ENCODE data around the gene EIF2B5.
"Not testable (repeated sequence)": the region's sequence is repeated elsewhere in the genome, so short reads cannot be mapped to it uniquely, and the experiment has no call there.

The EIF2B5 gene

GRCh38 chr3:184148076-184148475 lies 12.9 kb downstream of the EIF2B5 start:
- DNase-seq, result no peak

DNA sequence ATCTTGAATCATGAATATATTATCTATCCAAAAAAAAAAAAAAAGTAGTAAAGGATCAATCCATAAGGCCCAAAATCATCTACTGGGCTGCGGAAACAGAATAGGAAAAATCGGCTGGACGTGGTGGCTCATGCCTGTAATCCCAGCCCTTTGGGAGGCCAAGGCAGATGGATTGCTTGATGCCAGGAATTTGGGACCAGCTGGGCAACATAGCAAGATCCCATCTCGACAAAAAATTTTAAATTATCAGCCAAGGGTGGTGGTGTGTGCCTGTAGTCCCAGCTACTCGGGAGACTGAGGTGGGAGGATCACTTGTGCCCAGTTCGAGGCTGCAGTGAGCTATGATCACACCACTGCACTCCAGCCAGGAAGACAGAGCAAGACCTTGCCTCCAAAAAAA lies 14.0 kb downstream of the EIF2B5 start:
- no peak for DNase-seq

GRCh38 chr3:184149770-184150169 lies 14.6 kb downstream of the EIF2B5 start:
- not testable (repeated sequence) for DNase-seq

GRCh38 chr3:184154885-184155643 lies 19.9 kb downstream of the EIF2B5 start, which contains the start of gene DVL3:
TSS of gene DVL3 (plus strand) at chr3:184155377. CDS start at chr3:184155636, 259 bp downstream.
- peak; percentile 75 for DNase-seq

- DNase-seq, result peak; percentile 57
These were observed 20.7 kb downstream of the EIF2B5 start for GRCh38 chr3:184155644-184156521.

- DNase-seq, result peak; percentile 67
These were observed 21.4 kb downstream of the EIF2B5 start for GRCh38 chr3:184156522-184156955.

- DNase-seq, result no peak
These were observed 22.0 kb downstream of the EIF2B5 start for GRCh38 chr3:184157206-184157605.

GRCh38 chr3:184158404-184158803 lies 23.2 kb downstream of the EIF2B5 start:
- DNase-seq, result no peak

DNA sequence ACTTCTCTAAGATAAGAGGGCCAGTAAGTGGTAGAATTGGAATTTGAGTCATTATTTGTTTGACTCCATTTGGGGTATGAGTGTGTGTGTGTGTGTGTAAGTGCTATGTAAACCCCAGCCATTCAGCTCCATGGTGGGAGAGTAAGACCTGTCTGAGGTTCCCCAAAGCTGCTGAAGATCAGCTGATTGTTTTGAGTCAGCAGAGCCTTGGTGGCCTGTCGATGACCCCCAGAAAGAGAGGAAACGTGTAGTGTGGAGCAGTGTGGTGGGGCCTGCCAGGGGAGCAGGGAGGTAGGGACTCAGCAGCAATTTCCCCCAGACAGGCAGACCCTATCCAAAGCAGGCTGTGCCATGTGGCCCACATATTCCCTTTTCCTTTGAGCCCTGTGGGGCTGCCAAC lies 25.3 kb downstream of the EIF2B5 start:
- no peak for DNase-seq

DNA sequence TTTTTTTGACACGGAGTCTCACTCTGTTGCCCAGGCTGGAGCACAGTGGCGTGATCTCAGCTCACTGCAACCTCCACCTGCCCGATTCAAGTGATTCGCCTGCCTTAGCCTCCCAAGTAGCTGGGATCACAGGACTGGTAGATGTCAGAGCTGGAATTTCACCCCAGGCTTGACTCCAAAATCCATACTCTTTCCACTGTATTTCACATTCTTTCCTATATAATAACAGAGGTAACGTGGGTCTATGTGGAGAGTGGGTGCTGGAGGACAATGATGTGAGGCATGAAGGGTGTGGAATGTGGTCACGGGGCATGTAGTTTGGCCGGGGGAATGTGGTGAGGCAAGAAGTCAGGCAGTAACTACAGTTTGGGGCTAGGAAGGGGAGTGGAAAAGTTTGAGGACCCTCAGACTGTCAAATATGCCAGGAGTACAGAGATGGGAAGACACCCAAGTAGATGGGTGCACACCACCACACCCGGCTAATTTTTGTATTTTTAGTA lies 27.5 kb downstream of the EIF2B5 start:
- not testable (repeated sequence) for DNase-seq

GRCh38 chr3:184164648-184165330 lies 29.6 kb downstream of the EIF2B5 start:
- DNase-seq, result no peak

- DNase-seq, result no peak
These were observed 30.4 kb downstream of the EIF2B5 start for GRCh38 chr3:184165543-184165942.

DNA sequence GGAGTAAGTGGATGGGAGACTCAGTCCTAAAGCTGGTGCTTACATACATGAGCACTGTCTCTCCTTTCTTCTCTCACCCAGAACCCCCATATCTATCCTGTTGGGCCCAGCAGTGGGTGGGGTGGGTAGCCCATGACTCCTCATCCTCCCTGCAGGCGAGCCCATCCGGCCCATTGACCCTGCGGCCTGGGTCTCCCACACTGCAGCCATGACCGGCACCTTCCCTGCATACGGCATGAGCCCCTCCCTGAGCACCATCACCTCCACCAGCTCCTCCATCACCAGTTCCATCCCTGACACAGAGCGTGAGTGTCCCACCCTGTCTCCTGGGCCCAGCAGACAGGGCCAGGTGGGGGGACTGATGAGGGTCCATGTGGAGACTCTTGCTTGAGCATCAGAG lies 31.5 kb downstream of the EIF2B5 start:
- DNase-seq, result no peak

- no peak for DNase-seq
These were observed 32.6 kb downstream of the EIF2B5 start for GRCh38 chr3:184167786-184168185.

- no peak for DNase-seq
These were observed 33.4 kb downstream of the EIF2B5 start for GRCh38 chr3:184168363-184169120.

- DNase-seq, result no peak
These were observed 35.0 kb downstream of the EIF2B5 start for GRCh38 chr3:184169896-184170875.

GRCh38 chr3:184171562-184171961 lies 36.4 kb downstream of the EIF2B5 start:
- DNase-seq, result no peak

DNA sequence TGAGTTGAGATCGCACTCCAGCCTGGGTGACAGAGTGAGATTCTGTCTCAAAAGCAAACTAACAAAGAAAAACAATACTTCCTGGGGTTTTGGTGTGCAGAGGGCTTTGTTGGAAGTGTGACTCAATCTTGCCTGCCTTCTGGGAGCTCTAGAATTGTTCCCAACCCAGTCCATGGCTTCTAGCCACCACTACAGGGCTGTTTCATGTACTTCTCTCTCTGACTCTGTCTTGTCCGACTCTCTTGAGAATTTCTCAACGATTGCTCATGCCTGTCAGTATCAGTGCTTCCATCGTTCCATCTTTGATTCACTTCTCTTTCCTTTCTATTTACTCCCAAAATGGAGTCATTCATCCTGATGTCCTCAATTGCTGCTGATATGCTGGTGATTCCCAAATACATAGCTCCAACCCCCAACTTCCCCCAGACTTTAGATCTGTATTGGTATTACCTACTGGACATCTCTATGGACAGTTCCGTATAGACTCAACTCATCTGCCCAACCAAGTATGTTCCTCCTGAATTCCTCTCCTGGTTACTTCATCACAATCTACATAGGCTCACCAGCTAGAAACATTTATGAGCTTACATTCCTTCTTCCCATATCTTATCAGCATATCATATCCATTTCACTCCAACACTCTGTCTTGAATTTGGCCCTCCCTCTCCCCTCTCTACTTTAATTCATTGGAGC lies 37.7 kb downstream of the EIF2B5 start:
- DNase-seq, result no peak

DNA sequence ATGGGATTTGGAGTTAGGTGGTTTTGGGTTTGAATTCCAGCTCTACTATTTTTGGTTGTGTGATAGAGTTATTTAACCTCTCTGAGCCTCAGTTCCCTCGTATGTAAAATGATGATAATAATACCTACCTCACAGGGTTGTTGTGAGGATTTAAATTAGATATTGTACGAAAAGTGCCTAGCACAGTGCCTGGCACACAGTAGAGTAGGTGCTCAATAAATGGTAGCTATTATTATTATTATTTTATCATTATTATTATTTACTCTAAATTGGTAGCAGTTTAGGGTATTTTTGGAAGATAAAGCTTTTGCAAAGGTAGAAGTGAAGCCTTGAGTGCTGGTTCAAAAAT lies 38.2 kb downstream of the EIF2B5 start:
- DNase-seq, result no peak

- DNase-seq, result no peak
These were observed 39.1 kb downstream of the EIF2B5 start for GRCh38 chr3:184174284-184174645.

Measured in NCI-H1105 treated with DMSO at 0.1 percent for 48 hours (cell line).